ENCODE data around the gene FAR1. TPM values are rescaled to one million over a fixed set of nuclear protein-coding genes. Genes with fewer than 3 reads are reported as not detected.

FAR1 gene
- polyA plus RNA-seq, 3 donors = 47.2 to 77.0 (median 52.6) TPM

- Histone ChIP-seq H3K79me2 (ENCODE audit: insufficient read depth, low read length) (peaks cover 100% of the 10 kb centered on the region), H3K36me3 (replicated peaks in 1 of 2; ENCODE audit: control insufficient read depth in 1 of 2, insufficient read depth in 2 of 2, low read length in 2 of 2) (peaks cover 35 to 46% of the 10 kb centered on the region in 2 donors), H3K9ac (ENCODE audit: insufficient read depth, low read length, poor library complexity, severe bottlenecking) (no peak overlapping the region), H3K4me1 (ENCODE audit: control insufficient read depth in 1 of 2, insufficient read depth in 2 of 2, low read length in 2 of 2) (peaks cover 12 to 22% of the 10 kb centered on the region in 2 donors), H2AFZ (ENCODE audit: insufficient read depth, low read depth, low read length, poor library complexity, severe bottlenecking) (no peak overlapping the region), H3K4me3 (replicated peaks in 1 of 3; ENCODE audit: low read depth in 2 of 3, low read length in 3 of 3) (no peak overlapping the region), H3K9me3 (replicated peaks in 1 of 2; ENCODE audit: control insufficient read depth in 1 of 2, insufficient read depth in 1 of 2, low read length in 2 of 2) (no peaks in the 10 kb centered on the region), H3K4me2 (replicated peaks; ENCODE audit: extremely low read depth, low read length, poor library complexity, severe bottlenecking) (no peak overlapping the region), H3K27ac (ENCODE audit: low read depth in 1 of 2, low read length in 2 of 2) (peak overlapping the region in 1 of 2 donors; percentile 43), H3K27me3 (ENCODE audit: control insufficient read depth in 2 of 2, insufficient read depth in 2 of 2, low read length in 2 of 2) (no peaks in the 10 kb centered on the region), H4K20me1 (ENCODE audit: insufficient read depth, low read length) (peaks cover 100% of the 10 kb centered on the region)
- intact Hi-C loops (cut with micrococcal nuclease) = no loop called here
- Mint-ChIP-seq H3K27ac (peak overlapping the region in 4 of 7 donors; percentile 2 to 87 (median 18)), H3K4me3 (no peak overlapping the region), H3K9me3 (no peaks in the 10 kb centered on the region), H3K27me3 (ENCODE audit: low read depth in 3 of 3) (peaks cover 0 to 4% (median 0%) of the 10 kb centered on the region in 3 donors), H3K36me3 (peaks cover 41 to 44% of the 10 kb centered on the region in 2 donors), H3K4me1 (peaks cover 36% of the 10 kb centered on the region)
- WGBS (ENCODE audit: insufficient coverage) = 82% methylated on average over 4 of the region's 4 CpGs
- DNase-seq = no peak
- no peak for TF ChIP-seq CTCF (IDR thresholded peaks at IDR 0.05)
Measured at GRCh38 chr11:13694115-13694514, 25.6 kb downstream of the FAR1 start.

DNA sequence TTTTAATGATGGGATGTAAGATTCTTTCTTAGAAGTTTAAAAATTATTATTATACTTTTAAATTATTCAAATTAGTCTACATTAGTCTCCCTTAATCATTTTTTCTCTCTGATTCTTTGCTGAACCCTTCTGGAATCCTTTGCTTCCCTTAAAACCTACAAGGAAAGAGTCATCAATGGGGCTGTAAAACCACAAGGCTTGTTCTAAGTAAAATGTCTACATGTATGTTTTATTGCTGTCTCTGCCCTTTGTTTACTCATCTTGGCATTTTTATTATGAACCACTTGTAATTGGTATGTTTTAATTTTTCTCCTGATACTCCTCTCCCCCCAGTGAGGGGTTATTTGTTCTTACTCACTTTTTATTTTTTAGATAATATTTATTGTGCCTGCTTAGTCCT lies 27.4 kb downstream of the FAR1 start:
- Mint-ChIP-seq H3K27ac (peak overlapping the region in 2 of 7 donors; percentile 71 to 81), H3K36me3 (peaks cover 47 to 55% of the 10 kb centered on the region in 2 donors), H3K4me1 (peaks cover 29% of the 10 kb centered on the region), H3K9me3 (no peaks in the 10 kb centered on the region), H3K4me3 (no peak overlapping the region), H3K27me3 (ENCODE audit: low read depth in 3 of 3) (peaks cover 0 to 4% (median 0%) of the 10 kb centered on the region in 3 donors)
- no peak overlapping the region for H3K4me3 ChIP-seq (replicated peaks in 1 of 3; ENCODE audit: low read depth in 2 of 3, low read length in 3 of 3)
- peaks cover 41 to 64% of the 10 kb centered on the region in 2 donors for H3K36me3 ChIP-seq (replicated peaks in 1 of 2; ENCODE audit: control insufficient read depth in 1 of 2, insufficient read depth in 2 of 2, low read length in 2 of 2)
- H3K27ac ChIP-seq (ENCODE audit: low read depth in 1 of 2, low read length in 2 of 2) = no peak overlapping the region
- H4K20me1 ChIP-seq (ENCODE audit: insufficient read depth, low read length) = peaks cover 98% of the 10 kb centered on the region
- no peak for DNase-seq
- no peak overlapping the region for H3K4me2 ChIP-seq (replicated peaks; ENCODE audit: extremely low read depth, low read length, poor library complexity, severe bottlenecking)
- no peaks in the 10 kb centered on the region for H3K27me3 ChIP-seq (ENCODE audit: control insufficient read depth in 2 of 2, insufficient read depth in 2 of 2, low read length in 2 of 2)
- peaks cover 99% of the 10 kb centered on the region for H3K79me2 ChIP-seq (ENCODE audit: insufficient read depth, low read length)
- H3K9me3 ChIP-seq (replicated peaks in 1 of 2; ENCODE audit: control insufficient read depth in 1 of 2, insufficient read depth in 1 of 2, low read length in 2 of 2) = no peaks in the 10 kb centered on the region
- intact Hi-C loops (cut with micrococcal nuclease) = no loop called here
- TF ChIP-seq CTCF (IDR thresholded peaks at IDR 0.05) = no peak
- no peak overlapping the region for H3K9ac ChIP-seq (ENCODE audit: insufficient read depth, low read length, poor library complexity, severe bottlenecking)
- H2AFZ ChIP-seq (ENCODE audit: insufficient read depth, low read depth, low read length, poor library complexity, severe bottlenecking) = no peak overlapping the region
- H3K4me1 ChIP-seq (ENCODE audit: control insufficient read depth in 1 of 2, insufficient read depth in 2 of 2, low read length in 2 of 2) = peaks cover 12 to 17% of the 10 kb centered on the region in 2 donors

Measured in CD14-positive monocyte (primary cell).